HUES6 (cell line): ENCODE data around the gene SLC39A11.

Source experiments
- H3K27ac ChIP-seq: 2 replicates; pipeline ENCODE4 v1.7.0; 2013; ENCODE audit warnings: low read depth, mild to moderate bottlenecking, low read length, inconsistent platforms
- H3K27me3 ChIP-seq: 2 replicates; pipeline ENCODE4 v1.6.1; 2013; ENCODE audit warnings: low read length; ENCODE audit not compliant: control insufficient read depth, insufficient read depth
- H3K36me3 ChIP-seq: 2 replicates; pipeline ENCODE4 v1.6.1; 2013; ENCODE audit warnings: low read length; ENCODE audit not compliant: control insufficient read depth, insufficient read depth
- H3K4me1 ChIP-seq: 2 replicates; pipeline ENCODE4 v1.6.1; 2013; ENCODE audit warnings: low read length; ENCODE audit not compliant: control insufficient read depth, insufficient read depth
- H3K4me3 ChIP-seq: 2 replicates; pipeline ENCODE4 v1.5.1; 2013; ENCODE audit warnings: low read depth, low read length
- H3K9ac ChIP-seq: one replicate; pipeline ENCODE4 v1.6.1; 2013; ENCODE audit warnings: mild to moderate bottlenecking, low read length
- H3K9me3 ChIP-seq: 2 replicates; pipeline ENCODE4 v1.6.1; 2013; ENCODE audit warnings: low read depth, low read length; ENCODE audit not compliant: control insufficient read depth, insufficient read depth

SLC39A11 gene

GRCh38 chr17:72955391-72956140, 136.9 kb downstream of the SLC39A11 start:
- no peaks in the 10 kb centered on the region for H3K27me3 ChIP-seq
- peaks cover 20% of the 10 kb centered on the region for H3K4me1 ChIP-seq
- no peaks in the 10 kb centered on the region for H3K9me3 ChIP-seq
- no peak overlapping the region for H3K9ac ChIP-seq
- H3K27ac ChIP-seq: no peak overlapping the region
- H3K36me3 ChIP-seq: no peaks in the 10 kb centered on the region
- H3K4me3 ChIP-seq: no peak overlapping the region

- Histone ChIP-seq H3K9me3 (no peaks in the 10 kb centered on the region), H3K27ac (no peak overlapping the region), H3K4me3 (no peak overlapping the region), H3K9ac (no peak overlapping the region), H3K27me3 (no peaks in the 10 kb centered on the region), H3K4me1 (peaks cover 20% of the 10 kb centered on the region), H3K36me3 (no peaks in the 10 kb centered on the region)
Observed at GRCh38 chr17:72954579-72954978, 137.9 kb downstream of the SLC39A11 start.

- Histone ChIP-seq H3K4me1 (peaks cover 20% of the 10 kb centered on the region), H3K4me3 (no peak overlapping the region), H3K36me3 (no peaks in the 10 kb centered on the region), H3K27ac (no peak overlapping the region), H3K27me3 (no peaks in the 10 kb centered on the region), H3K9me3 (no peaks in the 10 kb centered on the region), H3K9ac (no peak overlapping the region)
Observed at GRCh38 chr17:72953621-72954020, 138.9 kb downstream of the SLC39A11 start.

GRCh38 chr17:72952641-72953315, 139.7 kb downstream of the SLC39A11 start:
- Histone ChIP-seq H3K36me3 (no peaks in the 10 kb centered on the region), H3K4me1 (peaks cover 20% of the 10 kb centered on the region), H3K9me3 (no peaks in the 10 kb centered on the region), H3K4me3 (no peak overlapping the region), H3K9ac (no peak overlapping the region), H3K27ac (no peak overlapping the region), H3K27me3 (no peaks in the 10 kb centered on the region)

- Histone ChIP-seq H3K9ac (no peak overlapping the region), H3K4me1 (peaks cover 20% of the 10 kb centered on the region), H3K36me3 (no peaks in the 10 kb centered on the region), H3K27me3 (no peaks in the 10 kb centered on the region), H3K9me3 (no peaks in the 10 kb centered on the region), H3K27ac (no peak overlapping the region), H3K4me3 (no peak overlapping the region)
Observed at GRCh38 chr17:72952220-72952619, 140.3 kb downstream of the SLC39A11 start.

GRCh38 chr17:72950242-72950931, 142.1 kb downstream of the SLC39A11 start:
- no peaks in the 10 kb centered on the region for H3K9me3 ChIP-seq
- no peaks in the 10 kb centered on the region for H3K36me3 ChIP-seq
- H3K27ac ChIP-seq: no peak overlapping the region
- no peak overlapping the region for H3K9ac ChIP-seq
- H3K4me1 ChIP-seq: peaks cover 20% of the 10 kb centered on the region
- no peaks in the 10 kb centered on the region for H3K27me3 ChIP-seq
- H3K4me3 ChIP-seq: no peak overlapping the region

GRCh38 chr17:72948115-72948514, 144.4 kb downstream of the SLC39A11 start:
- Histone ChIP-seq H3K36me3 (no peaks in the 10 kb centered on the region), H3K27me3 (no peaks in the 10 kb centered on the region), H3K9me3 (no peaks in the 10 kb centered on the region), H3K9ac (no peak overlapping the region), H3K27ac (no peak overlapping the region), H3K4me1 (peaks cover 13% of the 10 kb centered on the region), H3K4me3 (no peak overlapping the region)

GRCh38 chr17:72947475-72947874, 145.0 kb downstream of the SLC39A11 start:
- Histone ChIP-seq H3K9ac (no peak overlapping the region), H3K27me3 (no peaks in the 10 kb centered on the region), H3K36me3 (no peaks in the 10 kb centered on the region), H3K27ac (no peak overlapping the region), H3K4me1 (peaks cover 7% of the 10 kb centered on the region), H3K9me3 (no peaks in the 10 kb centered on the region), H3K4me3 (no peak overlapping the region)

GRCh38 chr17:72946696-72947095, 145.8 kb downstream of the SLC39A11 start:
- no peaks in the 10 kb centered on the region for H3K9me3 ChIP-seq

GRCh38 chr17:72946156-72946555, 146.3 kb downstream of the SLC39A11 start:
- Histone ChIP-seq H3K27ac (no peak overlapping the region), H3K9me3 (no peaks in the 10 kb centered on the region), H3K4me1 (no peaks in the 10 kb centered on the region; the same call in 1 of the 2 replicates)

More at GRCh38 chr17:72946696-72947095, 145.8 kb downstream of the SLC39A11 start:
- Histone ChIP-seq H3K9ac (no peak overlapping the region), H3K27me3 (no peaks in the 10 kb centered on the region), H3K4me1 (no peaks in the 10 kb centered on the region; the same call in 1 of the 2 replicates), H3K4me3 (no peak overlapping the region), H3K27ac (no peak overlapping the region), H3K36me3 (no peaks in the 10 kb centered on the region)

GRCh38 chr17:72945473-72945872, 147.0 kb downstream of the SLC39A11 start:
- Histone ChIP-seq H3K36me3 (no peaks in the 10 kb centered on the region), H3K4me3 (no peak overlapping the region), H3K9ac (no peak overlapping the region), H3K27me3 (no peaks in the 10 kb centered on the region), H3K9me3 (no peaks in the 10 kb centered on the region), H3K27ac (no peak overlapping the region), H3K4me1 (no peaks in the 10 kb centered on the region; the same call in 1 of the 2 replicates)

More at GRCh38 chr17:72946156-72946555, 146.3 kb downstream of the SLC39A11 start:
- Histone ChIP-seq H3K27me3 (no peaks in the 10 kb centered on the region), H3K9ac (no peak overlapping the region), H3K4me3 (no peak overlapping the region), H3K36me3 (no peaks in the 10 kb centered on the region)
